BLaER1 (cell line): ENCODE data around the gene RALA.

Experiments
- H3K27ac ChIP-seq: shearing (Covaris generic); formaldehyde crosslinking; 2 replicates; pipeline ENCODE4 v1.8.1; 2022
- H3K27me3 ChIP-seq: shearing (Covaris generic); formaldehyde crosslinking; 2 replicates; pipeline ENCODE4 v1.8.1; 2022
- H3K36me3 ChIP-seq: shearing (Covaris generic); formaldehyde crosslinking; 2 replicates; pipeline ENCODE4 v1.8.1; 2022
- H3K4me1 ChIP-seq: shearing (Covaris generic); formaldehyde crosslinking; 2 replicates; pipeline ENCODE4 v1.8.1; 2022
- H3K4me2 ChIP-seq: shearing (Covaris generic); formaldehyde crosslinking; 2 replicates; pipeline ENCODE4 v1.8.1; 2022
- H3K4me3 ChIP-seq: shearing (Covaris generic); formaldehyde crosslinking; 2 replicates; pipeline ENCODE4 v1.8.1; 2022
- H3K9ac ChIP-seq: shearing (Covaris generic); formaldehyde crosslinking; 2 replicates; pipeline ENCODE4 v1.8.1; 2022
- H3K9me3 ChIP-seq: shearing (Covaris generic); formaldehyde crosslinking; 2 replicates; pipeline ENCODE4 v1.8.1; 2022
- H4K20me1 ChIP-seq: shearing (Covaris generic); formaldehyde crosslinking; 2 replicates; pipeline ENCODE4 v1.8.1; 2022
- Cebpa-rat ChIP-seq: shearing (Covaris generic); IDR thresholded peaks from 2 replicates; pipeline ENCODE4 v1.8.1; 2022

Gene RALA

DNA sequence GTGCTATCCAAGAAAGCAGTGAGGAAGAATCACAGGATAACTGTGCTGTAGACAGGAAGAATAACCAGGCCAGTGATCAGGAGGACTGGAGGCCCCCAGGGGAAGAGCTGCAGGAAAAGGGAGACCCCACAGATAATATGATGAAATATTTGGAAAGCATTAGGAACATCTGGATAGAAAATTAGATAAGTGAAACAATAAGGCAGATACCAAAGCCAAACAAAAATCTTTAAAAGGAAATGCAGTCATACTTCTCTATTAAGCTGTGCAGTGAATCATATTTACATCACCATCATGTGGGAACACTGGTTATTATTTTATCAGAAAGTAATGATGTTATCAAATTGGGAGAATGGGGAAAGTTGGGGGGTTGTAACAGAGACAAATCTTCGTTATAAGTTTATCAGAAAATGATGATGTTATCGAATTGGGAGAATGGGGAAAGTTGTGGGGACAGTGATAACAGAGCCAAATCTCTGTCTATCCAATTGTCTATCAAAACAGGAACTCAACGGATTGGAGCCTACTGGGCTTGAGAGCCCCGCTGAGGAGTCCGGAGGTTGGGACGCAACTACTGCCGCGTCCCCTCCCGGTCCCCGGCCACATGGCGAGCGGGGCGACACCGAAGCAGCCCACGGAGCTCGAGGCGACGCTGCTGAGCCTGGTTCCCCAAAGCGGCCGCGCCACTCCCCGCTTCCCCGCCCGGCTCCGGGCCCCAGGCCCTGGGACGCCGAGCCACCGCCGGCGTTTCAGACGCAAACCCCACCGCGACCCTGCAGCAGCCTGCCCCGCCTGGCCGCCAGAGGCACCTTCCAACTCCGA is 14.0 kb upstream of the RALA start:
- Histone ChIP-seq H3K9me3 (no peaks in the 10 kb centered on the region; the same call in 1 of the 2 replicates), H3K4me2 (peak overlapping the region; percentile 51), H3K27ac (no peak overlapping the region), H3K9ac (no peak overlapping the region), H4K20me1 (no peaks in the 10 kb centered on the region), H3K4me3 (peak overlapping the region; percentile 32), H3K27me3 (peaks cover 25% of the 10 kb centered on the region), H3K36me3 (no peaks in the 10 kb centered on the region), H3K4me1 (peaks cover 17% of the 10 kb centered on the region; the same call in 1 of the 2 replicates)
- no peak for TF ChIP-seq Cebpa-rat

DNA sequence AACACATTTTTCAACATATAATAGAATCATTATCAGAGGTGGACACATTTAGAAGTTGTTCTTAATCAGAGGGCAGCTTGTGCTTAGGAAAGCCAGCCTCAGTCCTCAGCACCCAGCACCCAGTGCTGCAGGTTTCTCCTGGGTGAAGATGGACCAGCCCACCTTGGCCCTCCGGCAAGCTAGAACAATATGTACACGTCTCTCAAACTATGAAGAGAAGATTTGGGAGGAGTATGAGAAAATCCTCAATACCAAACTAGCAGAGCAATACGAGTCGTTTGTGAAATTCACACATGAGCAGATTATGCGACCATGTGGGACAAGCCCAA is 13.5 kb upstream of the RALA start:
- Histone ChIP-seq H3K9me3 (no peaks in the 10 kb centered on the region; the same call in 1 of the 2 replicates), H3K4me1 (peaks cover 17% of the 10 kb centered on the region; the same call in 1 of the 2 replicates), H3K4me2 (peak overlapping the region; percentile 51), H3K27me3 (peaks cover 25% of the 10 kb centered on the region), H3K36me3 (no peaks in the 10 kb centered on the region), H3K9ac (no peak overlapping the region), H3K4me3 (peak overlapping the region; percentile 32; the same call in 1 of the 2 replicates), H3K27ac (no peak overlapping the region), H4K20me1 (no peaks in the 10 kb centered on the region)
- TF ChIP-seq Cebpa-rat, result no peak

DNA sequence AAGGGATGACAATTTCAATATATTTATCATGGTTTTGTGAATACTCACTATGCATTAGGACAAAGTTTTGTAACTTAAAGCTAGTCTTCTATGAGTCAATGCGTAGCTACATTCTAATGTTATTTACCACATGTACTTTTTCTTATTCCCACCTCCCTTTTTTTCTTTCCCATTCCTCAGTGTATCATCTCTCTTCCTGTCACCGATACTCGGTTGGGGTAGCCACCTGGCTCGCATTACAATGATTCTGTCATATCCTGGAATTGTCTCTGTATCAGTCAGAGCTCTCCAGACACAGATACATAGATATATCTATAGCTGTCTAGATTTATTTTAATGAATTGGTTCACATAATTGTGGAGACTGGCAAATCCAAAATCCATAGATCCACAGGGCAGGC is 9.8 kb upstream of the RALA start:
- no peak overlapping the region for H3K4me3 ChIP-seq
- H3K36me3 ChIP-seq, result no peaks in the 10 kb centered on the region
- H3K27me3 ChIP-seq, result peaks cover 25% of the 10 kb centered on the region
- no peak overlapping the region for H3K9ac ChIP-seq
- H3K4me1 ChIP-seq, result peaks cover 17% of the 10 kb centered on the region; the same call in 1 of the 2 replicates
- H4K20me1 ChIP-seq, result no peaks in the 10 kb centered on the region
- no peak for TF ChIP-seq Cebpa-rat
- no peak overlapping the region for H3K4me2 ChIP-seq
- no peak overlapping the region for H3K27ac ChIP-seq
- no peaks in the 10 kb centered on the region; the same call in 1 of the 2 replicates for H3K9me3 ChIP-seq

DNA sequence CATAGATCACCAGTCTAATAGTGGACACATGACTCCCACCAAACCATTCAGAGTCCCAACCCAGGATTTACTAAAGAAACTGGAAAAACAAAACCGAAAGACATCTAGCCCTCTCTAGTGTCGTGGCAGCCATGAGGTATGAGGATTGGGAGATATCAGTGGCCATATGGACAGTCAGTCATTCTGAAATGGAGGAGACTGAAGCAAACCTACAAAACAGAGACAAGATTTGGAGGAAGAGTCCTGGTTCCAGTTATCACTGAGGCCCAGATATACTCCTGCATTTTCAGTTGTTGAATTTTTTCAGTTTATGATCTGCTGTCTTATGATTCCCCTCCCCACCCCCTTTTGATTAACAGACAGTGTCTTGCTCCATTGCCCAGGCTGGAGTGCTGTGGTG is 9.1 kb upstream of the RALA start:
- Histone ChIP-seq H3K36me3 (no peaks in the 10 kb centered on the region), H3K9me3 (no peaks in the 10 kb centered on the region; the same call in 1 of the 2 replicates), H3K4me3 (no peak overlapping the region), H3K4me2 (no peak overlapping the region), H3K4me1 (peaks cover 10% of the 10 kb centered on the region; the same call in 1 of the 2 replicates), H3K9ac (no peak overlapping the region), H3K27me3 (peaks cover 20% of the 10 kb centered on the region), H3K27ac (no peak overlapping the region), H4K20me1 (no peaks in the 10 kb centered on the region)
- no peak for TF ChIP-seq Cebpa-rat

DNA sequence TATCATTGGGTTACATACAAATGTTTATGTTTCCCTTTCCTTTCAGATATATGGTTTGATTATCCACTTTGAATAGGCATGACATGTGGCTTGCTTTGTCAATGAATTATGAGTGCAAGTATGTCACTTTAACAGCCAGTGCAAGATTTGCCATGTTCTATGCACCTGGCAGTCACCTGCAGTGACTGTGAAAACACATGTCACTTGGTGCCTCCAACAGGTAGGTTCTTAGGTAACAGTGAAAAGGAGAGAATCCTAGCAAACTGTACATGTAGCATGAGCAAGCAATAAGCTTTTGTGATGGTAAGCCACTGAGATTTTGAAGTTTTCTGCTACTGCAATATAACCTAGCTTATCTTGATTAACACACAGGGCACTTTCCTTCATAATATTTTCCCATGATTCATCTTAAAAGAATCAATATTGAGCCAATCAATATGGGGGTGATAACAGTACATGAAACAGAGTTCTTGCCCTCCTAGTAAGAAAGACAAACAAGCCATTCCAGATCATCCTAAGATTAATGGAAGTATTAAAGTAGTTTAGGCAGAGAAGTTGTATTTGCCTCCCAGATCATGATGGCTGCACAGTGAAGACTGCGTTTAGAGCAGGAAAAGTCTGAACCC is 7.9 kb upstream of the RALA start:
- no peak overlapping the region for H3K4me2 ChIP-seq
- no peak overlapping the region for H3K4me3 ChIP-seq
- no peaks in the 10 kb centered on the region for H3K36me3 ChIP-seq
- no peaks in the 10 kb centered on the region for H3K4me1 ChIP-seq
- TF ChIP-seq Cebpa-rat, result no peak
- H3K9me3 ChIP-seq, result no peaks in the 10 kb centered on the region
- no peak overlapping the region for H3K27ac ChIP-seq
- peaks cover 8% of the 10 kb centered on the region; the same call in 1 of the 2 replicates for H3K27me3 ChIP-seq
- no peaks in the 10 kb centered on the region for H4K20me1 ChIP-seq
- no peak overlapping the region for H3K9ac ChIP-seq

DNA sequence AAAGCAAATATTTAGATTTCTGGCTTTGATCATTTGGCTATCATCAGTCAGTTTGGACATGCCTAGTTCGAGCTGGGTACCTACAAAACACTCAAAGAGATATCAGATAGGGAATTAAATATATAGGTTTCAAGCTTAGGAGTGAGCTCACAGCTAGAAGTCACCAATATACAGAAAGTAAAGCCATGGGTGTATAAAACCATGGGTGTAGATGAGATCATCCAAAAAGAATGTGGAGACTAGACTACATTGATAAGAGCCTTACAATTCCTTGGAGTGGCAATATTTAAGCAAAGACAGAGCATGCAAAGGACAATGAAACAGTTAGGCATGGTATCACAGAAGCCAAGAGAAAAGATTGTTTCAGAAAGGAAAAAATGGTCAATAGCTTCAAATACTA is 7.2 kb upstream of the RALA start:
- Histone ChIP-seq H3K9ac (no peak overlapping the region), H4K20me1 (no peaks in the 10 kb centered on the region), H3K4me1 (no peaks in the 10 kb centered on the region), H3K27ac (no peak overlapping the region), H3K9me3 (no peaks in the 10 kb centered on the region), H3K4me2 (no peak overlapping the region), H3K36me3 (no peaks in the 10 kb centered on the region), H3K4me3 (no peak overlapping the region), H3K27me3 (0 out of 2 replicates have a peak, but pooled peaks cover 3% of the 10 kb centered on the region)
- no peak for TF ChIP-seq Cebpa-rat

DNA sequence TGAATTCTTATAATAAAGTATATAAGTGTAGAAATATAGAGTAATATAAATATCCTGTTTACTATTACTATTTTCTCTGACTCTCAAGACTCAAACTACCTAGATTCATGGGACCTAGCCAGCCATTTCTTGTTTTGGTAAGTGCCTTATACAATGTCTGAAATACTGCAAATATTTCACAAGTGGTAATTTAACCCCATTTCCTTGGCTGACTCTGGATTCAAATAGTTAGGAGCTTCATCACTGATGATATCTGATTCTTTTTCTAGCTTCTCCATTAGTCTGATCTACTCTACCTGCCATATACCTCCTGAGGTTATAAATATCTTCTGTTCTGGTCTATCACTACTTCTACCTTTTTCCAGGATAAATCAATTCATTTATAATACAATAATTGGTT is 6.4 kb upstream of the RALA start:
- no peak overlapping the region for H3K4me2 ChIP-seq
- no peak for TF ChIP-seq Cebpa-rat
- H3K36me3 ChIP-seq, result no peaks in the 10 kb centered on the region
- no peaks in the 10 kb centered on the region for H3K9me3 ChIP-seq
- H3K4me1 ChIP-seq, result peaks cover 4% of the 10 kb centered on the region
- H4K20me1 ChIP-seq, result no peaks in the 10 kb centered on the region
- no peaks in the 10 kb centered on the region for H3K27me3 ChIP-seq
- H3K9ac ChIP-seq, result no peak overlapping the region
- no peak overlapping the region for H3K4me3 ChIP-seq
- H3K27ac ChIP-seq, result no peak overlapping the region

DNA sequence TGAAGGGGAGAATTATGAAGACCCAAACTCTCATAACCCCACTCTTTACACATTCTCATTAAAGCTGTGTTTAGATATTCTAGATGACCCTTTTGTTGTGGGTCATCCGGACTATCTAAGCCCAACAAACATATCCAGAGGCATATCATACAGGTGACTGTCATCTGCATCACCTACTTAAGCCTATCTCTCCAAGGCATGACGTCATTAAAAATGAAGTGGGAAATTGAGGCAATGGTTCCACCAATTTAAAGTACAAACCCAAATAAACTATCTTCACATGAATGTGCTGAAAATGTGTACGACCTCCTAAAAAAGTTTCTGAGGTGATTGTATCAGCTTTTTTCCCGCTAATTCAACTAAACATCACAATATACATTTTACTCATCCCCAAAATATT is 4.5 kb upstream of the RALA start:
- no peak overlapping the region for H3K27ac ChIP-seq
- H3K4me1 ChIP-seq, result peaks cover 14% of the 10 kb centered on the region
- H3K36me3 ChIP-seq, result no peaks in the 10 kb centered on the region
- H3K9me3 ChIP-seq, result no peaks in the 10 kb centered on the region
- H3K9ac ChIP-seq, result no peak overlapping the region
- H4K20me1 ChIP-seq, result no peaks in the 10 kb centered on the region
- no peak overlapping the region for H3K4me2 ChIP-seq
- no peak overlapping the region for H3K4me3 ChIP-seq
- H3K27me3 ChIP-seq, result no peaks in the 10 kb centered on the region
- no peak for TF ChIP-seq Cebpa-rat

DNA sequence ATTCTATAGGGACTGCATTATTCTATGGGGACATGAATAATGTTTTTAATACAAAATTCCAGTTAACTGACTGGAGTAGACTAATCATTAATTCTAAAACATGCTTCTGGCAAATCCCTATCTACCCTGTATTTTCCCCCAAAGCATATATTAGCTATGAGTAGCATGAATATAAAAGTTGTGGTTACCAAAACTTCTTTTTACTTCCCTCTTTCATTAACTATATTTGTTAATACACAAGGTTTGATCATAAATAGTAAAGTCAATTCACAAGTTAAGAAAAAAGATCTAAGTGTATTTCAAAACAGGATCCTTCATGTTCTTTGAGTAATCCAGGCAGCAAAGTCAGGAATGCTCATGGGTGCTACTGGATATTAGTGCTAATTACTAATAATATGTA is 2.9 kb upstream of the RALA start:
- H4K20me1 ChIP-seq, result peaks cover 13% of the 10 kb centered on the region
- H3K4me2 ChIP-seq, result no peak overlapping the region
- TF ChIP-seq Cebpa-rat, result no peak
- H3K9ac ChIP-seq, result no peak overlapping the region
- H3K27ac ChIP-seq, result no peak overlapping the region
- no peaks in the 10 kb centered on the region for H3K9me3 ChIP-seq
- no peaks in the 10 kb centered on the region for H3K27me3 ChIP-seq
- no peak overlapping the region for H3K4me3 ChIP-seq
- H3K4me1 ChIP-seq, result peaks cover 27% of the 10 kb centered on the region
- no peaks in the 10 kb centered on the region for H3K36me3 ChIP-seq

DNA sequence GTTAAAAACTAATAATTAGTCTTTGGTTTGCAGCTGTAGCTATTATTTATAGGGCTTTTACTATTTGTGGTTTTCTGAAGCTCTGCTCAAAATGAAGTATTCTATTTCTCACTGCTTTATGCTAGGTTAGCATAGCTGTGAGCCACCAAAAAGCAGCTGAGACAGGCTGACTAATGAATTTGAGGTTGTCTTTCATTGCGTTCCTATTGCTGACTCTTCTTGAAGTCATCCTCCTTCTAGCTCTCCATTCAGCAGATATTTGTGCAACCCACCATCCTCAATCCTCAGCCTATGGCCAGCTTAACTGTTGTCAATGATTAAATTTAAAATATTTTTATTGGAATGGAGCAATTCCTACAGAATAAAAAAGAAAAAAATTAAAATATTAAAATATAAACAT is 2.1 kb upstream of the RALA start:
- H4K20me1 ChIP-seq, result peaks cover 21% of the 10 kb centered on the region
- H3K4me2 ChIP-seq, result no peak overlapping the region
- H3K36me3 ChIP-seq, result no peaks in the 10 kb centered on the region
- H3K9ac ChIP-seq, result no peak overlapping the region
- no peak overlapping the region for H3K4me3 ChIP-seq
- no peaks in the 10 kb centered on the region for H3K27me3 ChIP-seq
- H3K27ac ChIP-seq, result no peak overlapping the region
- no peaks in the 10 kb centered on the region for H3K9me3 ChIP-seq
- peaks cover 34% of the 10 kb centered on the region for H3K4me1 ChIP-seq
- no peak for TF ChIP-seq Cebpa-rat
